Left renal cortex interstitium (tissue), 4 donors: ENCODE results near the gene MITF. TPM values are rescaled to one million over a fixed set of nuclear protein-coding genes. Genes with fewer than 3 reads are reported as not detected.
A peak's percentile ranks its signal among the peaks of the same experiment; 100 is the strongest.

Experiments
- DNase-seq, 4 donors: peaks; one replicate each; pipeline ENCODE4 v3.0.0-alpha.2; 2013; ENCODE audit warnings: low read depth in 4 of 4, low spot score in 2 of 4, missing footprints in 1 of 4
- polyA plus RNA-seq, 4 donors: library from polyadenylated mRNA; unstranded; fragments of 120-200 nt; gene quantifications; one replicate each; pipeline ENCODE4 v1.2.1, GENCODE V29; 2013; ENCODE audit not compliant: insufficient read length in 4 of 4

MITF gene
- polyA plus RNA-seq, 4 donors, result 37.6 to 42.5 (median 39.8) TPM

- DNase-seq, result no peak
Measured at GRCh38 chr3:69941439-69942176, 202.3 kb downstream of the MITF start.

- DNase-seq, result no peak
Measured at GRCh38 chr3:69944931-69945493, 205.7 kb downstream of the MITF start.

GRCh38 chr3:69948246-69948862 lies 209.1 kb downstream of the MITF start:
- DNase-seq, result peak in 2 of 4 donors; percentile 23 to 46

DNA sequence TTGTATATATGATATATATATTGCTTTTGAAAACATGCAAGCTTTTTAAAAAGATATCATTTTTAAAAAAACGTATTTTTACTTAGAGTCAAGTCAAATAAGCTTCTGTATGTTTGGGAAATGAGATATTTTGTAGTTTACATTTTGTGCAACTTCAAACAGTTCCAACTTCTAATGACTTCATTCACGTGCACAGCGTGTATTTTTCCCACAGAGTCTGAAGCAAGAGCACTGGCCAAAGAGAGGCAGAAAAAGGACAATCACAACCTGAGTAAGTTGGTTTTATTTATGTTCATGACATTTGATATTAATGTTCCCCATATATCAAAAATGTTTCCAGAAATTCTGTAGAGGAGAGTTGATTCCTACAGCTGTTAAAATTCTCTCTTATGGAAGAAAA lies 212.4 kb downstream of the MITF start:
- DNase-seq, result no peak

- DNase-seq, result no peak
Measured at GRCh38 chr3:69959581-69959980, 220.3 kb downstream of the MITF start.

DNA sequence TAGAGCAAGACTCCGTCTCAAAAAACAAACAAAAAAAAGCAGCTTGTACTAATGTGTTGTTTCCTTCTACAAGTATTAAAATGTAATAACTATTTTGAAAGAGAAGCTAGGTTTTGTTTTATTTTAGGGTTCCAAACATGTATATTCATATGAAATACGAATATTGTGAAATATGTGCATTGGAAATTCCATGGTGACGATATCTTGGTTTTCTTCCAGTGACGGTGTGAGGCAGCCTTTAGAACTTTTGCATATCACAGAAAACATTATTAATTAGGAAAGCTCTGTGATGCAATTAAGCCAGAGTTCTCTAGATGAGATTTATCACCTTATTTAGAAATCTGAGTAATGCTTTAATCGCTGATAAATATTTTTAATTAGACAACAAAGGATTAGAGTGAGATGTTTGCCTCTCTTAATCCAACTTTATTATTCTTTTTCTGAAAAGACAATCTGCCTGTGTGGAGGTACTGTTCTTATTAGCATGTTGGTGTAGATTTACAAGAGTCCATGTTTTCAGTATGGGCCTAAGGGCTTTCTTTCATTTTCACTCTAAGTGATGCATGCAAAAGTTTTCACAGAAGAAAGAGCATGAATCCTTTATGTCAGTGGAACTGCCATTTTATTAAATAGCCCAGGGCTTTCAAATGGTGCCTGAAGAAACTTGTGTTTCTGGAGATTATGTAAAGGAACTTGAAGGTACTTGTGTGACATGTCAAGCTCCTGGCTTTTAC lies 222.6 kb downstream of the MITF start:
- no peak for DNase-seq

GRCh38 chr3:69963643-69964042 lies 224.4 kb downstream of the MITF start:
- no peak for DNase-seq

DNA sequence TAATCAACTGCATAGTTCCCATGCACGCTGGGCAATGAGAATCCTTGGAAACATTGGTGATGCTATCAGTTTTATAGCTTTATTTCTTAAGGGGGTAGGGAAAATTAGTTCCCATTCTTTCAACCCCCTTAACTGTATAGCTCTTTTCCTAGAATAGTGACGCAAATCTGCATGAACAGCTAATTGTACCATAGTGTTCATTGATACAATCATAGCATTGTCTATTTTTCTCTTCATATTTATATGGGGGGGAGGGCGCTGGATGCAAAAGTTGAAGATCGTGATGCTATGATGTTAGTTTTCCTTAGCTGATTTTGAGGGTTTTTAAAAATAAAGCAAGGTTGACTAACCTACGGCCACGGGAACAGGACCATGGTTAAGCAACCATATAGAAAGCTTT lies 227.9 kb downstream of the MITF start:
- DNase-seq, result no peak

- DNase-seq, result no peak
Measured at GRCh38 chr3:69970827-69971226, 231.6 kb downstream of the MITF start.

- no peak for DNase-seq
Measured at GRCh38 chr3:69972672-69973071, 233.4 kb downstream of the MITF start.

DNA sequence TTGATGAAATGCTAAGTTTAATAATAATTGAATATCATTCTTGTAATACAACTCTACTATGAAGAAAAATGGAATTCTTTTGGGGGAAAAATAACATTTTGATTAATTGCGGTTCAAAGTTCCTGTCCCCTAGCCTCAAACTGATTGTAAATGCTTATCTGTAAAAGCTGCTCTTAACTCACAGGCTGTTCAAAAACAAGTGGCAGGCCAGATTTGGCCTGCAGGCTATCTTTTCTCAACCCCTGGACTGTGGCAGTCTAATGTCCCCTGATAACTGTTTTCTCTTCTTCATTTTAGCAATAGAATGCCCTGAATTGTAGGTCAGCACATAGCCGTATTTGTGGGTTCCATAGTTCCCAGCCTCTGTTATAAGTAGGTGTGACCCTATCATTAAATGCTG lies 236.8 kb downstream of the MITF start:
- DNase-seq, result no peak

GRCh38 chr3:69983546-69984265 lies 244.4 kb downstream of the MITF start:
- DNase-seq, result no peak

- no peak for DNase-seq
Measured at GRCh38 chr3:69985266-69985665, 246.0 kb downstream of the MITF start.

- no peak for DNase-seq
Measured at GRCh38 chr3:69986419-69986818, 247.2 kb downstream of the MITF start.

- no peak for DNase-seq
Measured at GRCh38 chr3:69987833-69988232, 248.6 kb downstream of the MITF start.

GRCh38 chr3:69993757-69994156 lies 254.5 kb downstream of the MITF start:
- DNase-seq, result no peak

- no peak for DNase-seq
Measured at GRCh38 chr3:69994919-69995318, 255.7 kb downstream of the MITF start.

GRCh38 chr3:69997631-69998307 lies 258.5 kb downstream of the MITF start:
- no peak for DNase-seq

DNA sequence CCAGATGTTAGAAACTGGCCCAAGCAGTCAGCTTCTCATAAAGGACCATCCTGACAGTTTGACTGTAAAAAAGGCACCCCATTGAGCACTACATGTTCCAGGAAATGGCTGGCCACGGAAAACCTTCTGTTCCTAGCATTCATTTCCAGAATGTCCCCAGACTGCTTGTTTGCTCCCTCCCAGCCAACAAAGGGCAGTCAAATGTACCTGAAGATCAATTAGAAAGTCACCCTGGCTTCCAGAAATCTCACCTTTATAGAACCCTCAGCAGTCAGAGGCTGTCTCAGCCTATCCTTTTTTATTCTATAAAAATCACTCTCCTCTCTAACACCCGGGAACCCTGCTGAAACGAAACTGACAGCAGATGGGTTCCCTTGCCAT lies 259.5 kb downstream of the MITF start:
- DNase-seq, result no peak
